Skin of body (tissue), 2 donors: ENCODE data around the gene DZIP1L. TPM values are rescaled to one million over a fixed set of nuclear protein-coding genes. Genes with fewer than 3 reads are reported as not detected.
"Not testable (repeated sequence)": the region's sequence is repeated elsewhere in the genome, so short reads cannot be mapped to it uniquely, and the experiment has no call there.

ENCODE experiments used
- DNase-seq: peaks from one replicate; lab custom pipeline; 2025; lab: John Stamatoyannopoulos, UW
- total RNA-seq: library from RNA; depleted of rRNA; stranded (reverse); fragments of >200 nt; gene quantifications from one replicate; pipeline ENCODE4 v1.2.3, GENCODE V29; 2014

Gene DZIP1L
- total RNA-seq, 1 donor from 2014 or later: 23.9 TPM

GRCh38 chr3:138113326-138113725 lies 2.1 kb downstream of the DZIP1L start:
- DNase-seq: no peak

GRCh38 chr3:138112362-138112761 lies 3.0 kb downstream of the DZIP1L start:
- DNase-seq: no peak

GRCh38 chr3:138105598-138105997 lies 9.8 kb downstream of the DZIP1L start:
- DNase-seq: no peak

- DNase-seq: no peak
Measured at GRCh38 chr3:138103466-138103865, 11.9 kb downstream of the DZIP1L start.

GRCh38 chr3:138101351-138101940 lies 14.0 kb downstream of the DZIP1L start:
- not testable (repeated sequence) for DNase-seq

- DNase-seq: no peak
Measured at GRCh38 chr3:138099417-138099816, 16.0 kb downstream of the DZIP1L start.

- no peak for DNase-seq
Measured at GRCh38 chr3:138097192-138098172, 17.9 kb downstream of the DZIP1L start.

- no peak for DNase-seq
Measured at GRCh38 chr3:138093721-138094120, 21.7 kb downstream of the DZIP1L start.

- DNase-seq: no peak
Measured at GRCh38 chr3:138092023-138092422, 23.4 kb downstream of the DZIP1L start.

GRCh38 chr3:138089091-138089490 lies 26.3 kb downstream of the DZIP1L start:
- DNase-seq: no peak

- DNase-seq: not testable (repeated sequence)
Measured at GRCh38 chr3:138085745-138086144, 29.7 kb downstream of the DZIP1L start.

- no peak for DNase-seq
Measured at GRCh38 chr3:138084196-138084595, 31.2 kb downstream of the DZIP1L start.

GRCh38 chr3:138082992-138083386 lies 32.4 kb downstream of the DZIP1L start:
- no peak for DNase-seq

GRCh38 chr3:138082085-138082991 lies 33.1 kb downstream of the DZIP1L start:
- no peak for DNase-seq

- DNase-seq: no peak
Measured at GRCh38 chr3:138081371-138082084, 33.9 kb downstream of the DZIP1L start.

- DNase-seq: no peak
Measured at GRCh38 chr3:138079901-138080300, 35.5 kb downstream of the DZIP1L start.

GRCh38 chr3:138078901-138079344 lies 36.5 kb downstream of the DZIP1L start:
- no peak for DNase-seq

GRCh38 chr3:138078096-138078495 lies 37.3 kb downstream of the DZIP1L start:
- DNase-seq: no peak

- DNase-seq: no peak
Measured at GRCh38 chr3:138072796-138073195, 42.6 kb downstream of the DZIP1L start.

- no peak for DNase-seq
Measured at GRCh38 chr3:138070006-138070405, 45.4 kb downstream of the DZIP1L start.
